GM21576 (cell line): Measurements from ENCODE around the gene YWHAQ.
"Not testable (repeated sequence)": the region's sequence is repeated elsewhere in the genome, so short reads cannot be mapped to it uniquely, and the experiment has no call there.

Source experiments
- ATAC-seq: cut with Tn5 transposase; IDR thresholded peaks from one replicate; pipeline ENCODE4 v1.9.1; 2021; ENCODE audit warnings: mild to moderate bottlenecking, moderate library complexity; ENCODE audit not compliant: unreplicated experiment

Gene YWHAQ

DNA sequence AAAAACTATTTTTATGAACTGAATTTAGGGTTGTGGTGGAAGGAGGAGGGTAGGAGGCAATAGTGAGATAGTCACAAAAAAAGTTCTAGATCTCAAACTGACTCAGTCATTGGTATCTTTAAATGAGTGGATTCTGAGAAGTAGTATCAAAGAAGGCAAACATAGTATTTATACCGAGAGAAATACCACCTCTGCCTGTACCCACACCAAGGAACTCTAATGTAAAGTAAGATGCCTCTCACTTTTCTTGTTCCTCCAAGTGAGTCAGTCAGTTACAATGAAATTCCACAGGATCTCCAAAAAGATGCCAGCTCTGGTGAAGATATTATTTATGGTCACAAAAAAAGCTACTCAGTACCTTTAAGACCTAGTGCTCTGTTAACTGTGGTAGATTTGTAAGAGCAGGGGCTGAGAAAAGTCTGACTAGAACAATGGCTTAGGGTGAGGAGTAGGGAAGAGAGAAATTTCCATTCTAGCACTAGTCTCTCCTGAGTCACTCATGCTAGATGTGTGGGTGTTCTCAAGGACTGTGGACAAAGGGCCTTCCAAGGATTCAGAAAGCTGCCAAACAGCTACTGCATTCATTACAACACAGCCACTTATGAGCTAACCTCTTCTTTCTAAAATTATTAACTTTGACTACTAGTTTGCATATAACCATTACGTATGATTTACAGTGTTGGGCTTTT lies 36.3 kb downstream of the YWHAQ start:
- ATAC-seq, result no peak

DNA sequence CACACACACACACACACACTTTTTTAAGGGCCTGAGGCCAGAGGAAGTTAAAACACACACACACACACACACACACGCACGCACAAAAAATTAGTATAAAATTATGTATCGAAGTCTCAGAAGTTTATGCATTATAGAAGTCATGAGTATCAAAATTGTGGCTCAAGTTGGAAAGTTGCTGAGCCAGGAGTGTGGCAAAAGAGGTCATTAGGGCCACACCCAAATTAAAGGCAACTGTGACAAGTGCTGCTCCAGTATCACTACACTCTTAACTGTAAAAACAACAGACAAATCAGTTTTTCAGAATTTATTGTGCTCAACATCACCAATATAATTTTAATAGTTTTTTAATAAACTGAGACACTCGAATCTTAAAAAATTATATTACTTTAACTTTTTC lies 36.9 kb downstream of the YWHAQ start:
- ATAC-seq, result no peak

DNA sequence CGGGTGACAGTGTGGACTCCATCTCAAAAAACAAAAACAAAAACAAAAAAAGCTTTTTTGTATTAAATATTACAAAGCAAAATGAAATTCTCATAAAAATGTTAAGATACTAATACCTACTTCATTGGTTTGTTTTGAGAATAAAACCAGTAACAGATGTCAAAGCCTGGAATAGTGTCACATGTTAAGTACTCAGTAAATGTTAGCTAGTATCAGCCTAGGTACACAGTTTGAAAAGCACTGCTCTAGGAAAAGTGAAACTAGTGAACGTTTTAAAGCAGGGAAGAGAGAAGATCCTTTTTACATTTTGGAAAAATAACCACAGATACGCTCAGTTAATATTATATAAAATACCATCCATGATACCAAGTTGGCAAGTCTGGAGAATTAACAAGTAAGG lies 38.1 kb downstream of the YWHAQ start:
- no peak for ATAC-seq

DNA sequence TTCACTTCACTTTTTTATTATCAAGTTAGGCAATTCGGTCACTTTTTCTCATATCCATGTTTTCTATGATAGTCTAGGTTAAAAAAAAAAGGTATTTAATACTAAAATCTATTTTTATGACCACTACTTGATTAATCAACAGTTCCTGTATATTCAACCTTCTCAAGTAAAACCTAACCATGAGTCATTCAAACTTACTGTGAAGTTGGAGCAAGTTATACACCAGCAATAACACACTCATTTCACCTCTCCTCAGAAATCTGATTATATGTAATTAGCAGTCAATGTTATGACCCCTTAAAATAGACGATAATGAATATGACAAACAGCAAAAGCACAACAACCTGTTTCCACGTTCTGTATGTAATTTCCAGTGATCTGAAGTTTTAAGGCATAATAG lies 40.2 kb downstream of the YWHAQ start:
- ATAC-seq, result no peak

DNA sequence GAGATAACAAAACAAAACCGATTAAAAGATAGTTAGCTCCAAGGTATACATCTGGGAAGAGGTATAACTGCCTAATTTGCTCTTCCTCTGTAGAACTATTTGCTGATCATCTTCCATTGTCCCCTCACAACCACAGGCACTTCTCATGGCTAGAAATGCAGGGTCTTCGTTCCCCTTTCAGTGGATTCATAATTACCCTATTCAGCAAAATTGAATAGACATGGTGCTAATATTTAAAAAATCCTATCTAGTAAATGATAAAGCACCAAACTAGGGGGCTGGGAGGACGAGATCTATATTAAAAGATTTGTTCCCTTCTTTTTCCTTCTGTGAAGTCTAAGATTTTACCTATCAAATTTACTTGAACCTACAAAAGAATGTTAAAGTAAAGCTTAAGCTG lies 44.3 kb downstream of the YWHAQ start:
- no peak for ATAC-seq

DNA sequence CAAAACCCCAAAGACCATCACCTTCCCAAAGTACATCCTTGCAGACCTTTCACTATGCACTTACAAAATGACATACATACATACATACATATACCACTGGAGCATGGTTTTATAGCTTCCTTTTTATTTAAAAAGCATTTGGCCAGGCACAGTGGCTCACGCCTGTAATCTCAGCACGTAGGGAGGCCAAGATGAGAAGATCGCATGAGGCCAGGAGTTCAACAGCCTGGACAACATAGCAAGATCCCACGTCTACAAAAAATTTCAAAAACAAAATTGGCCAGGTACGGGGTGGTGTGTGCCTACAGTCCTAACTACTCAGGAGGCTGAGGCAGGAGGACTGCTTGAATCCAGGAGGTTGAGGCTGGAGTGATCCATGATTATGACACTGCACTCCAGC lies 45.3 kb downstream of the YWHAQ start:
- ATAC-seq, result no peak

DNA sequence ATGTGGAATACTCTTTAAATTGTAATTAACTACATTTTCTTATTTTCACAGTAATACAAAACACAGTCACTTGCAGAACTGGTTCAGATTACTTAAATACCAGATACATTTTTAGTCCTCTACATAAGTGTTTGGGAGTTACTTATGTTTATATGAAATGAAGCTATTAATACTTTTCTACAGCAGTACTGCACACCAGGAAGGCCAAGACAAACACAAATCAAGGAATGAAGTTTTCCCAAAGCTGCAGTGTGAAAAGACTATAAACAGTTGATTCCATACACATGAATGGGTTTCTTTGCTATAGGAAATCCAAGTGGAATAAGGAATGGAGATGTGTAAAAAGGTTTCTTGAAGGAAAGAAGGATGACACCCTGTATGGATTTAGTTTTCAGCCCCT lies 45.9 kb downstream of the YWHAQ start:
- not testable (repeated sequence) for ATAC-seq

DNA sequence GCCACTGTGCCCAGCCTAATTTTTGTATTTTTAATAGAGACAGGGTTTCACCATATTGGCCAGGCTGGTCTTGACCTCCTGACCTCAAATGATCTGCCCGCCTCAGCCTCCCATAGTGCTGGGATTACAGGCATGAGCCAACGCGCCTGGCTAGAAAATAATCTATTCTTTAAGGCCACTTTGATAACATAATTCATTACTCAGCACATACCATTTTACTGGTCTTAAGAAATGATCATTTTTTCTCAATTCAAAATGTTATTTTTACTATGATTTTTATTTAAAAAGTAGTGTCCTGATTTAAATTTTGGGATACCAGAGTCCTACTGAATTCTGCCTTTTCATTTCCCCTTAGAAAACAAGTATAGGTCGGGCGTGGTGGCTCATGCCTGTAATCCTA lies 48.2 kb downstream of the YWHAQ start:
- ATAC-seq, result no peak

DNA sequence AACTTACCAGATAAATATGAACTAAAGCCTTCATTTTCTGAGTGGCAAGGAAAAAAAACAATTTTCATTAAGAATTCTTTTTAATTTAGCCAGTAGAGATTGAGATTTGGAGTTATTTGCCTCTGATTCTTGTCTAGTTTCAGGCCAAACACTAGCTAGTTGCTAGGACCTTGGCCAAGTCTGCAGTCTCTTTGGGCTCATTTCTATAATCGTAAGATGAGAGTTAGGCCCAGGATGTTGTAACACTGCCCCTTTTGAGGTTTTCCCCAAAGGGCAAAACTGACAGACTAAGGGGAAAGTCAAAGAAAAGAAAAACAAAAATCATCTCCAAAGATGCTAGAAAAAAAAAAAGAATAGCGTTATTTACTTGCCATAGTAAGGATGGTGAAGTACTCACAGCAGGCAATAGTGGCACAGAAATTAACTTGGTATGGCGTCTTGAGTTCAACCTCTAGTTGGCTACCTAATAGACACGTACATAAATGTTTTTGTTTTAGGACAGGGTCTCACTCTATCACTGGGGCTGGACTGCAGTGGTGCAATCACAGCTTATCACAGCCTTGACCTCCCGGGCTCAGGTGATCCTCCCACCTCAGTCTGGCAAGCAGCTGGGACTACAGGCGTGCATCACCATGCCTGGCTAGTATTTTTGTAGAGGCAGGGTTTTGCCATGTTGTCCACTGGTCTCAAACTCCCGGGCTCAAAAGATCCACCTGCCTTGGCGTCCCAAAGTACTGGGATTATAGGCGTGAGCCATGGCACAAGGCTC lies 52.1 kb downstream of the YWHAQ start:
- ATAC-seq, result no peak

DNA sequence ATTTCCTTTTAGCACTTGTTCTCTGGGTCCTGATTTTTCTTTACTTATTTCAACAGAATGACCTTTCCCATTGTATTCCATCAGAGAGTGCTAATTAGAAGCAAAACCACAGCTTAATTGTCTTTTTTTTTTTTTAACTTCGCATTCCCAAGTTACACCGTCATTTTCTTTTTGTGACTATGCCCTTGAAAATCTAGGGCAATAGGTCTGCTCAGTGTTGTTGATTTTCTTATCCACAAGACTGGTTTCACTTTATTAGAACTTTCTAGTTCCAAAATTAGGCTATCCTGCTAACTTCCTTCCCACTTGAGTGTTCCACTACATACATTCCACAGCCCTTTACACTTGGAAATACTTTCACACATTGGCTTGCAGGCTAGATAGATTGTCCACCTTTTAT lies 56.5 kb downstream of the YWHAQ start:
- no peak for ATAC-seq

DNA sequence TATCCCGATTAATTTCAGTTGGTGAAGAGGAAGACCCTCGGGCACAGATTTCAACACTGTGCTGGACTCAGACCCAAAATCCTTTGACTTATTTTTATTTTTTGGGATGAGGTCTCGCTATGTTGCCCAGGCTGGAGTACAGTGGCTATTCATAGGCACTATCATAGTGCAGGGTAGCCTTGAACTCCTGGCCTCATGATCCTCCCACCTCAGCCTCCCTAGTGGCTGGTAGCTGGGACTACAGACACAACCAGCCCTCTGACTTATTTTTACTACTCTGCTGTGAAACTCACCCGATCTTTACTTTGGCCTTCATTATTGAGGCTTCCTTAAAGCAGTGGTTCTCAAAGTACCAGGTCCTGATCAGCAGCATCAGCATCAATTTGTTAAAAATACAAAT lies 57.0 kb downstream of the YWHAQ start:
- no peak for ATAC-seq

DNA sequence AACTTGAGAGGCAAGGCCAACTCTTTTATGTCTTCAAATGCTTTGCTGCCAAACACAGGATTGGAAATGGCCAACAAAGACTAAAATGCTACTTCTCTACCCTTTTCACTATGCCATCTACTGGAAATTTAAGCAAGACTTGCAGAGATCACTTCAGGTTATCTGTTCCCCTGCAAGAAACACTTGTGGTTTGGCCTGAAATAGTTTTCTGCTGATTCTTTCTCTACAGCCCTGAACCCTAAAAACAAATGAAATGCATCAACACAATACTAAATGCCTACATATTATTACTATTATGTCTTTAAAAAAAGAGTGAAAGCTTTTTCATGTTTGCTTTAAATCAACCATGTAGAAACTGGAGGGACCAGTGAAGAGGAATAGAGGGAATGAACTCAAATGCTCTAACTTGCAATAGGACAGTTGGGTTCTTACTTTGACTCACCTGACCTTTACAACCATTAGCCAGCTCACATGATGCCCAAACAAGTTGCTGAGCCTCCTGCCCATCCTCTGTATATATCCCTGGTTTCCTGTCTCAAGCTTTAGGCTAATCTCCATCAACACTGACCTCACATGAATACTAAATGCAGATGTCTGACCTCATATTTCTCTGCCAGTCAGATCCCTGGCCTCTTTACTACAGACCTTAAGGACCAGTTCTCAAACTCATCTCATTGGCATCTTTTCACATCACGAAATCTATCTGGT lies 57.6 kb downstream of the YWHAQ start:
- ATAC-seq, result no peak

DNA sequence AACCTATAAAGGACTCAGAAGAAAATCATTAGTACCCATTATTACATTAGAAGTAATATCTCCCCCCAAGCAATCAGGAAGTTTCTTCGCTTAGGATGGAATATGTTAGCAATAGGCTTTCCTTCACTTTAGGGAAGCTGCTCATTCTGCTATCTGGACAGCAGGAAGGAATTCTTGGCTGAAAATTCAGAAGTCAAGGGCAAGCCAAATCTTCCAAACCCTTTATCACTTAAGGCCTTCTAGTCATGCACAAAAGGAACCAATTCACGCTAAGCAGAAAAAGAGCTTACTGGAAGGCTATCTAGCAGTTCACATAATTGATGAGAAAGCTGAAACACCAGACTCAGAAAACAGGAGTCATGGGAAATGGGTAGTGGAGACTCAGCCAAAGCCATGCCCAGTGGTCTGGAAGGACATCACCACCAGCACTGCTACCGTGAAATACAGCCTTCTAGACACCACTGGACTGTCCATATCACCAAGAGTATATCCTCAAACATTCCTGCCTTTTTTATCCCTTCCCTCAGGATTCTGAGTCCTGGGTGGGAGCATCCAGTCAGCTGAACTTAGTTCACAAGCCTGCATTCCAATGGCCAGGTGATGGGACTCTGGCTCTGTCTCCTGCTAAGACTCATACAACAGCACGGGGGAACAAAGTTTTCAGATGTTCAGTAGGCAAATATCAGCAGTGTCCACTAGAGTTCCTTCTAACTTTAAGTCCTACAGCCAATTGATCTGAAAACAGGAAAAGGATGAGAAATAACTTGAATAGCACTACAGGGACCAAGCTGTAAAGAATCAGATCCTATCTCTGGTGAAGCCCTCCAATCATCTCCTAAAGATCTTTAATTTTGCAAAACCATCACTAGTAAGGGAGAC lies 60.4 kb downstream of the YWHAQ start:
- no peak for ATAC-seq

DNA sequence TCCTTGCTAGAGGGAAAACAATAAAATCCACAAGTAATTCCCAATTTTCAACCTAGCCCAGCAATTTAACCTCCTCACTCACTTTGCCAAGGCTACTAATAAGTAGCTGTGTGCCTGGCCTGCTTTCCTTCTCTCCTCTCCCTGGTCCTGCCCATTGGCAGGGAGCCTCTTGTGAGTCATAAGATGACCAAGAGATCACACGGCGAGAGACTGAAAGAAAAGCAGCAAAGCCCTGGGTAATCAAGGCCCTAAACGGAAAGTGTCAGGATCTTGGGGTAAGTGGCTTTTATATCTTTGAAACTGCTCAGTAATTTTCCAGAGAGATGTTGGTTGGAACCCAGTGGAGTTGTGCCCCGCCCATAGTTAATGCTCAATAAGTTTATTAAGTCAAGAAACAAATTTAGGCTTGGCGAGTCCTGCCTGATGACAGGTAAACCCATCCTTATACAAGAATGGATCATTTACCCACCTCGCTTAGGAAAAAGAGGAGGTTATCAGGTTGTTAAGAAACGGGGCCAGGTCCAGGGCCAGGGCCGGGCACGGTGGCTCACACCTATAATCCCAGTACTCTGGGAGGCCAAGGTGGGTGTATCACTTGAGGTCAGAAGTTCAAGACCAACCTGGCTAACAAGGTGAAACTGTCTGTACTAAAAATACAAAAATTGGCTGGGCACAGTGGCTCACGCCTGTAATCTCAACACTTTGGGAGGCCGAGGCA lies 65.2 kb downstream of the YWHAQ start:
- no peak for ATAC-seq

DNA sequence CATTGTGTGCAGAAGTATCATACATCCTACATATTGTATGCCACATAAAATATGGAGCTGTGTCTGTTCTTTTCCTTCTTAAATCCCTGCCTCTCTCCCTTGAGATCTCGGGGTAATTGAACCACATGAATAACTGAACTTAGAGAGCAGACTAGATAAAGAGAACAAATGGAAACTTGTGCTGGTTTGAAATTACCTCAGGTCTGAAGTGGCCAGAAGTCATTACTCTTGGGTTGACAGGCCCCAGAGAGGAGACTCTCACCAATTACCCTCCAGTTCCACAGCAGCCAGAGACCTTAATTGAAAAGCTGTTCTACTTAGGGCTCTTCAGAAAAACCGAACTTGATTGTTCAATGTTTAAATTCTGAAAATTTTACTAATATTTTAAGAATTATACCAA lies 70.2 kb downstream of the YWHAQ start:
- ATAC-seq, result no peak

DNA sequence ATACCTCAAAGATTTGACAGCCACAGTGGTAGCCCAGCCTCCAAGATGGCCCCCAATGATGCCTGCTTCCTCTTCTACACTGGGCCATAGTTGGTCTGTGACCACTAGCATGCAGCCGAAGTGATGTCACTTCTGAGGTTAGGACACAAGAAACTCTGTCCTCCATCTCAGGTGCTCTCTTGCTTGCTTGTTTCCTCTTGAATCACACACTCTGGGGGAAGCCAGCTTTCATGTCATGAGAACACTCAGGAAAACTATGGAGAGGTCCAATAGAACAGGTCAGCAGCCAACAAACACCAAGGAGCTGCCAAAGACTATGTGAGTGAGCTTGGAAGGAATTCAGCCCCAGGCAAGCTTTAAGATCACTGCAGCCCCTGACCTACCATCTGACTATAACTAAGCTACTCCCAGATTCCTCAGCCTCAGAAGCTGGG lies 71.8 kb downstream of the YWHAQ start:
- no peak for ATAC-seq

DNA sequence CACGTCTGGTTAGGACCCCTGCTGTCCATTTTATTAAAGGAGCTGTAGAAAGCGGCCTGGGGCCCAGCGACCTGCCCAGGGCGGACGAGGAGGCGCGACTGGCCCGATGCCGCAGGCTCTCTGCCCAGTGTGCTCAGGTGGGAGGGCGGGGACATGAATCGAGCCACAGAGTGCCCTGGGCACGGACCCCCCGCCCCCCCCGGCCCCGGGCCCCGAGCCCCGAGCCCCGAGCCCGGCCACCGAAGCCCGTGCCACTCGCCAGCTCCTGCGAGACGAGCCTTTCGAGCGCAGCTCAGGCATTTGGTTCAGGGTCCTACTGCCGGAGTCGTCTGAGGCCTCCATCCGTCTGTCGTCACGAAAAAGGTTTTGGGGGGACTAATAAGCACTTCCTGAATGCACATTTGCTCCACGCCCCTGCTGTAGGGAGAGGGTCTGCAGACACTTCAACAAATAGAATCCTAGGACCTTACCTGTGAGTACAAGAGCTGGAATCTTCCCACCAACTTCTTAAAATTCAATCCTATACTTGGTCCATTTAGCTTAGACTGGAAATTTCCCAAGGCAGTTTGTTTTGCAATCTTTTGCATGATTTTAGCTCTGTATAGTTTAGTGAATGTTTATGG lies 74.6 kb downstream of the YWHAQ start:
- peak; percentile 18 for ATAC-seq

DNA sequence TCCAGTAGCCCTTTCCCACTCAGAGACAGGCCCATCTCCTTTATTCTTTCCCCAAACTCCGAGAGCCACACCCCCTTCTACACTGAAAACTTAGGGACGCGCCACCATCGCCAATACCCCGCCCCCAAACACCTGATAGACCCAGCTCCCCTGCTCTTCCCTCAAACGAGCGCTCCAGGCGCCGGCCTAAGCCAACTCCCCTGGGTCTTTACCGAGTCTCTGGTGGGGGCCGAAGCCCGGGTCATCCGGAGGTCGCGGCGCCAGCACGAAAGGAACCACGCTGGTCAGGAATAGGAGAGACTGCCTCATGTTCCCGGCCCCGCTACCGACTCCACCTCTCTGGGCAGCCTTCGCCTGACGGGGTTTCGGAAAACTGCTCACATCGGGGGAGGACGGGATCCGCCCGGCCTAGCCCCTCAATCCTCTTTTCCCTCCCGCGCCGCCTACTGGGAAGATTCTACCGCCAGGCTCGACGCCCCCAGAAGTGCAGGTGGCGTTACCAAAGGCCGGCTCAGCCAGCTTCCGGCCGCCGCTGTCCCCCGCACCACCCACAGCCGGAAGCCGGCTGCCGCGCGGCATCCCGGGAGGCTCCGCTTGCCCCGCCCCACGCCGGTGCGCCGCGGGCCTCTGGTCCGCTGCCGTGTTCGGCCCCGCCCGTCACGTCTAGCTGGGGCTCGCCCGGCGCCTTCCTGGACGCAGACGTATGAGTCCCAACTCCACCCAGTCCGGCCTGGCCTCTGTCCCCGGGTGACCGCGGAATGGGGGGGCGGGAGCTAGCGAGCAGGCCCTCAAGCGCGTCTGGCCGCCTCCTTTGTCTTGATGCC lies 75.3 kb downstream of the YWHAQ start, which contains the start of gene ADAM17:
ADAM17 (minus strand) TSS at position 534 of the 824 bp plus-strand sequence; CDS start at position 309, 225 bp downstream.
- ATAC-seq, result peak; percentile 83

DNA sequence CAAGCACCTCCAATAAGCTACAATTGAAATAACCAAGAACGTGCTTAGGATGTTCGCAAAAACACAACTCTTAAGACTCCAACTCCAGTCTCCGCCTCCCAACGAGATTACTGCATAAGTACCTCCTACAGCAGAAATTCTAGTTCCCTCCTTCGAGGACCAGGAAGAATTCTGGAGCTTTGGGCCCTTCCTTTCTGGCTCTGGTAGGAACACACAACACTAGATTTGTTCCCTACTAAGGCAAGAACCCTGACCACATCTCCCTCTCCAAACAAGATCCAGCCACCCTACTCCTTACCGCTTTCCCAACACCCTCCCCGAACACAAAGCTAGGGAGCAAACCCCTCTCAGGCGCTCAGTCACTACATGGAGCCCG lies 75.9 kb downstream of the YWHAQ start:
- no peak for ATAC-seq
